NCI-H446 treated with DMSO at 0.1 percent for 48 hours (cell line): ENCODE measurements around the gene DUOXA1.
"Not testable (repeated sequence)": the region's sequence is repeated elsewhere in the genome, so short reads cannot be mapped to it uniquely, and the experiment has no call there.

Source experiments
- DNase-seq: peaks from one replicate; lab custom pipeline; 2025; lab: John Stamatoyannopoulos, UW

Gene DUOXA1

GRCh38 chr15:45150997-45151396, 21.3 kb upstream of the DUOXA1 start:
- DNase-seq, result no peak

GRCh38 chr15:45150481-45150880, 20.8 kb upstream of the DUOXA1 start:
- DNase-seq, result no peak

- DNase-seq, result no peak
These were observed 19.4 kb upstream of the DUOXA1 start for GRCh38 chr15:45149060-45149459.

GRCh38 chr15:45148076-45149059, 18.7 kb upstream of the DUOXA1 start:
- DNase-seq, result no peak

- DNase-seq, result no peak
These were observed 17.9 kb upstream of the DUOXA1 start for GRCh38 chr15:45147606-45148005.

- no peak for DNase-seq
These were observed 16.7 kb upstream of the DUOXA1 start for GRCh38 chr15:45146405-45146804.

- DNase-seq, result no peak
These were observed 15.1 kb upstream of the DUOXA1 start for GRCh38 chr15:45144775-45145174.

- DNase-seq, result no peak
These were observed 14.3 kb upstream of the DUOXA1 start for GRCh38 chr15:45143946-45144345.

- DNase-seq, result no peak
These were observed 13.4 kb upstream of the DUOXA1 start for GRCh38 chr15:45143056-45143455.

GRCh38 chr15:45141386-45141785, 11.7 kb upstream of the DUOXA1 start:
- DNase-seq, result no peak

- no peak for DNase-seq
These were observed 11.0 kb upstream of the DUOXA1 start for GRCh38 chr15:45140557-45141250.

GRCh38 chr15:45139770-45140169, 10.1 kb upstream of the DUOXA1 start:
- DNase-seq, result no peak

GRCh38 chr15:45138814-45139765, 9.4 kb upstream of the DUOXA1 start:
- no peak for DNase-seq

- DNase-seq, result no peak
These were observed 8.0 kb upstream of the DUOXA1 start for GRCh38 chr15:45137703-45138102.

- DNase-seq, result no peak
These were observed 6.7 kb upstream of the DUOXA1 start for GRCh38 chr15:45136378-45136764.

- DNase-seq, result not testable (repeated sequence)
These were observed 6.2 kb upstream of the DUOXA1 start for GRCh38 chr15:45135705-45136377.

GRCh38 chr15:45134682-45135604, 5.3 kb upstream of the DUOXA1 start:
- DNase-seq, result no peak

GRCh38 chr15:45134046-45134445, 4.4 kb upstream of the DUOXA1 start:
- DNase-seq, result no peak

- DNase-seq, result no peak
These were observed 3.9 kb upstream of the DUOXA1 start for GRCh38 chr15:45133561-45133920.

- DNase-seq, result no peak
These were observed 3.3 kb upstream of the DUOXA1 start for GRCh38 chr15:45132844-45133560.
